Measurements from ENCODE around the gene GALNTL6. TPM values are rescaled to one million over a fixed set of nuclear protein-coding genes. Genes with fewer than 3 reads are reported as not detected.

Gene GALNTL6
- total and polyA plus RNA-seq, 7 experiments from 2014 or later = not detected

DNA sequence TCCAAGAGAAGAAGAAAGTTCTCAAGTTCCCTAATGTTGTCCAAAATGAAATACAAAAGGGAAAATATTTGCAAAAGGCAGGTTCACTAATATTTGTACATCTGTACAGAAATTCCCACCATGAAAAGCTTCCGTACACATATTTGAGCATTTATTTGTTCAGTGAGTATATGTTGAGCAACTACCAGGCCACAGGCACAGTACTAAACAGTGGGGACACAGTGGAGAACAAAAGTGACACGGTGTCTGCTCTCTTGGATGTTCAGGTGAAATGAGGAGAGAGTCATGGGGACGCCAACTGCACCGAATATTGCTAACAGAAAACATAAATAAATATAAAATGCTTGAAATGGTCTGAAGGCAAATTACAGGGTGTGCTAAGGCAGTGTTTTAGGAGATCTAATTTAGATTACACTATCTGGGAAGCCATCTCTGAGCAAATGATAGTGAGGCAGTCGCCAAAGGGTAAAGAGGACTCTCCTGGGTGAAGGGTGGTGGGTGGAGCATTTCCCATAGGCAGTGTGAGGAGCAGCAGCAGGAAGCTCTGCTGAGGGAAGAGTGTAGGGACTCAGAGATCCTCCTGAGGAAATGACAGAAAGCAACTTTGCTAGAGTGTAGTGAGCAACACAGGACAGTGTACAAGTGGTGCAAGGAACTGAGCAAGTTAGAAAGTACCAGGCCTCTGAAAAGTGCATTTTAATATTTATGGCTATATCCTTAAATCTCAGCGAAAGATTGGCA lies 375.2 kb downstream of the GALNTL6 start:
- Histone ChIP-seq H3K27ac (ENCODE audit: low read depth, low read length) (no peak overlapping the region), H3K4me1 (ENCODE audit: control insufficient read depth in 2 of 2, insufficient read depth in 2 of 2, low read length in 2 of 2) (no peaks in the 10 kb centered on the region), H3K9me3 (ENCODE audit: control insufficient read depth in 2 of 3, low read length in 3 of 3) (no peaks in the 10 kb centered on the region), H3K36me3 (ENCODE audit: control insufficient read depth in 2 of 3, insufficient read depth in 3 of 3, low read length in 3 of 3) (no peaks in the 10 kb centered on the region), H3K27me3 (ENCODE audit: control insufficient read depth in 2 of 2, insufficient read depth in 2 of 2, low read length in 2 of 2) (no peaks in the 10 kb centered on the region), H3K4me3 (ENCODE audit: low read length) (no peak overlapping the region)
- Mint-ChIP-seq H3K4me1 (no peaks in the 10 kb centered on the region), H3K27me3 (no peaks in the 10 kb centered on the region), H3K4me3 (no peak overlapping the region), H3K9me3 (peaks cover 0 to 13% (median 1%) of the 10 kb centered on the region in 11 donors), H3K36me3 (no peaks in the 10 kb centered on the region), H3K27ac (no peak overlapping the region)
- intact Hi-C loops (cut with micrococcal nuclease) = no loop called here
- CTCF ChIA-PET = no interaction called here
- ATAC-seq (no peak), DNase-seq (no peak)
- POLR2A ChIA-PET = no interaction called here

- POLR2A ChIA-PET = no interaction called here
- no peaks in the 10 kb centered on the region for H3K27me3 Mint-ChIP-seq
- H3K9me3 ChIP-seq (ENCODE audit: control insufficient read depth in 2 of 3, low read length in 3 of 3) = no peaks in the 10 kb centered on the region
- no peaks in the 10 kb centered on the region for H3K4me1 Mint-ChIP-seq
- H3K4me3 ChIP-seq (ENCODE audit: low read length) = no peak overlapping the region
- no peak overlapping the region for H3K4me3 Mint-ChIP-seq
- no peaks in the 10 kb centered on the region for H3K27me3 ChIP-seq (ENCODE audit: control insufficient read depth in 2 of 2, insufficient read depth in 2 of 2, low read length in 2 of 2)
- DNase-seq = no peak
- no peaks in the 10 kb centered on the region for H3K4me1 ChIP-seq (ENCODE audit: control insufficient read depth in 2 of 2, insufficient read depth in 2 of 2, low read length in 2 of 2)
- H3K36me3 ChIP-seq (ENCODE audit: control insufficient read depth in 2 of 3, insufficient read depth in 3 of 3, low read length in 3 of 3) = no peaks in the 10 kb centered on the region
- no peak overlapping the region for H3K27ac ChIP-seq (ENCODE audit: low read depth, low read length)
- peaks cover 0 to 19% (median 7%) of the 10 kb centered on the region in 11 donors for H3K9me3 Mint-ChIP-seq
- intact Hi-C loops (cut with micrococcal nuclease) = no loop called here
- CTCF ChIA-PET = no interaction called here
- no peak for ATAC-seq
- H3K27ac Mint-ChIP-seq = no peak overlapping the region
- H3K36me3 Mint-ChIP-seq = peaks cover 0 to 4% (median 0%) of the 10 kb centered on the region in 5 donors
These were observed 389.4 kb downstream of the GALNTL6 start for GRCh38 chr4:172202480-172203076.

DNA sequence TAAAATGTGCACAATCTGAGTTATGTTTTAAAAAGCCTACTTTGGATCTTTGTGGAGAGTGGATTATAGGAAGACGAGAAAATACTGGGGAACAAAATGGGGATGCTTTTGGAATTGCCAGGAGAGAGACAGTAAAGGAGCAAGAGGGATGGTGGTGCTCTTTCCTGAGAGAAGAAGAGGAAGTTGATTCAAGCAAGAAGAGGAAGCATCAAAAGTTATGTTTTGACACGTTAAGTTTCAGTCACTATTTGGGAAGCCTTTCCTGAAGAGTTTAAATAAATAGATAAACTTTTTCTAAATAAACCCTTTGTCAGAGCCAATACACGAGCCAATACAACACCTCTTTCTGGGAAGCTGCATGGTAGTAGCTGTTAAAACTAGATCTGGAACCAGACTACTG lies 394.1 kb downstream of the GALNTL6 start:
- no peaks in the 10 kb centered on the region for H3K36me3 ChIP-seq (ENCODE audit: control insufficient read depth in 2 of 3, insufficient read depth in 3 of 3, low read length in 3 of 3)
- Mint-ChIP-seq H3K27ac (no peak overlapping the region), H3K4me1 (no peaks in the 10 kb centered on the region), H3K36me3 (peaks cover 0 to 4% (median 0%) of the 10 kb centered on the region in 5 donors), H3K27me3 (no peaks in the 10 kb centered on the region), H3K9me3 (peaks cover 0 to 15% (median 5%) of the 10 kb centered on the region in 11 donors), H3K4me3 (no peak overlapping the region)
- no peaks in the 10 kb centered on the region for H3K4me1 ChIP-seq (ENCODE audit: control insufficient read depth in 2 of 2, insufficient read depth in 2 of 2, low read length in 2 of 2)
- no peak for DNase-seq
- ChIA-PET POLR2A (no interaction called here), CTCF (no interaction called here)
- no peak overlapping the region for H3K4me3 ChIP-seq (ENCODE audit: low read length)
- H3K27me3 ChIP-seq (ENCODE audit: control insufficient read depth in 2 of 2, insufficient read depth in 2 of 2, low read length in 2 of 2) = no peaks in the 10 kb centered on the region
- intact Hi-C loops (cut with micrococcal nuclease) = no loop called here
- no peak overlapping the region for H3K27ac ChIP-seq (ENCODE audit: low read depth, low read length)
- ATAC-seq = no peak
- H3K9me3 ChIP-seq (ENCODE audit: control insufficient read depth in 2 of 3, low read length in 3 of 3) = no peaks in the 10 kb centered on the region

GRCh38 chr4:172207886-172208285 lies 394.7 kb downstream of the GALNTL6 start:
- no peak overlapping the region for H3K4me3 ChIP-seq (ENCODE audit: low read length)
- ATAC-seq = no peak
- Mint-ChIP-seq H3K27me3 (no peaks in the 10 kb centered on the region), H3K27ac (no peak overlapping the region), H3K36me3 (peaks cover 0 to 4% (median 0%) of the 10 kb centered on the region in 5 donors), H3K9me3 (peaks cover 0 to 15% (median 5%) of the 10 kb centered on the region in 11 donors), H3K4me1 (no peaks in the 10 kb centered on the region), H3K4me3 (no peak overlapping the region)
- ChIA-PET POLR2A (no interaction called here), CTCF (no interaction called here)
- no peak for DNase-seq
- no peaks in the 10 kb centered on the region for H3K27me3 ChIP-seq (ENCODE audit: control insufficient read depth in 2 of 2, insufficient read depth in 2 of 2, low read length in 2 of 2)
- no peaks in the 10 kb centered on the region for H3K36me3 ChIP-seq (ENCODE audit: control insufficient read depth in 2 of 3, insufficient read depth in 3 of 3, low read length in 3 of 3)
- H3K4me1 ChIP-seq (ENCODE audit: control insufficient read depth in 2 of 2, insufficient read depth in 2 of 2, low read length in 2 of 2) = no peaks in the 10 kb centered on the region
- H3K27ac ChIP-seq (ENCODE audit: low read depth, low read length) = no peak overlapping the region
- intact Hi-C loops (cut with micrococcal nuclease) = no loop called here
- no peaks in the 10 kb centered on the region for H3K9me3 ChIP-seq (ENCODE audit: control insufficient read depth in 2 of 3, low read length in 3 of 3)

DNA sequence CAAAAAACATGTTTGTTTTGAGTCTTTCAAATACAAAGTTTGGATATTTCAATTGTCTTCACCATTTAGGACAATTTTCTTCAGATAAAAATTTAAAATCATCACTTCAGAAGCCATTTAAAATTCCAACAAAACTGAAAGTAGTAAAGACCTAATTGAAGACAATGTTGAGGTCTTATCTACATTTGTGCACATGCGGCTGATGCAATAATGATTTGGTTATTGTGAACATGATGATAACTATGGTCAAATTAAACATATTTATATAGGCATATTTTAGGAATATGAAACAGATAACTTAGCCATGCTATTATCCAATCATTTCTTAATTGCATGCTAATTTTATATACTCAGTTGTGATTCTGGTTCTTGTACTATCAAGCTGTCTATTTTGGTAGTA lies 407.5 kb downstream of the GALNTL6 start:
- intact Hi-C loops (cut with micrococcal nuclease) = no loop called here
- no peak overlapping the region for H3K4me3 ChIP-seq (ENCODE audit: low read length)
- H3K4me3 Mint-ChIP-seq = no peak overlapping the region
- DNase-seq = no peak
- no peaks in the 10 kb centered on the region for H3K36me3 ChIP-seq (ENCODE audit: control insufficient read depth in 2 of 3, insufficient read depth in 3 of 3, low read length in 3 of 3)
- H3K36me3 Mint-ChIP-seq = no peaks in the 10 kb centered on the region
- ATAC-seq = no peak
- no peaks in the 10 kb centered on the region for H3K9me3 ChIP-seq (ENCODE audit: control insufficient read depth in 2 of 3, low read length in 3 of 3)
- CTCF ChIA-PET = no interaction called here
- POLR2A ChIA-PET = no interaction called here
- H3K4me1 ChIP-seq (ENCODE audit: control insufficient read depth in 2 of 2, insufficient read depth in 2 of 2, low read length in 2 of 2) = no peaks in the 10 kb centered on the region
- H3K4me1 Mint-ChIP-seq = no peaks in the 10 kb centered on the region
- no peaks in the 10 kb centered on the region for H3K27me3 Mint-ChIP-seq
- H3K27me3 ChIP-seq (ENCODE audit: control insufficient read depth in 2 of 2, insufficient read depth in 2 of 2, low read length in 2 of 2) = no peaks in the 10 kb centered on the region
- H3K27ac ChIP-seq (ENCODE audit: low read depth, low read length) = no peak overlapping the region
- no peak overlapping the region for H3K27ac Mint-ChIP-seq
- H3K9me3 Mint-ChIP-seq = peaks cover 0 to 14% (median 0%) of the 10 kb centered on the region in 11 donors

- CTCF ChIA-PET = no interaction called here
- Histone ChIP-seq H3K36me3 (ENCODE audit: control insufficient read depth in 2 of 3, insufficient read depth in 3 of 3, low read length in 3 of 3) (no peaks in the 10 kb centered on the region), H3K9me3 (ENCODE audit: control insufficient read depth in 2 of 3, low read length in 3 of 3) (no peaks in the 10 kb centered on the region), H3K27me3 (ENCODE audit: control insufficient read depth in 2 of 2, insufficient read depth in 2 of 2, low read length in 2 of 2) (no peaks in the 10 kb centered on the region), H3K27ac (ENCODE audit: low read depth, low read length) (no peak overlapping the region), H3K4me1 (ENCODE audit: control insufficient read depth in 2 of 2, insufficient read depth in 2 of 2, low read length in 2 of 2) (no peaks in the 10 kb centered on the region), H3K4me3 (ENCODE audit: low read length) (no peak overlapping the region)
- no peaks in the 10 kb centered on the region for H3K27me3 Mint-ChIP-seq
- intact Hi-C loops (cut with micrococcal nuclease) = no loop called here
- H3K36me3 Mint-ChIP-seq = no peaks in the 10 kb centered on the region
- peaks cover 0 to 6% (median 0%) of the 10 kb centered on the region in 11 donors for H3K9me3 Mint-ChIP-seq
- no peaks in the 10 kb centered on the region for H3K4me1 Mint-ChIP-seq
- no peak for DNase-seq
- ATAC-seq = no peak
- POLR2A ChIA-PET = no interaction called here
- no peak overlapping the region for H3K4me3 Mint-ChIP-seq
- H3K27ac Mint-ChIP-seq = no peak overlapping the region
These were observed 412.3 kb downstream of the GALNTL6 start for GRCh38 chr4:172225457-172225856.

GRCh38 chr4:172232966-172233365 lies 419.8 kb downstream of the GALNTL6 start:
- Mint-ChIP-seq H3K36me3 (no peaks in the 10 kb centered on the region), H3K27me3 (no peaks in the 10 kb centered on the region), H3K9me3 (peaks cover 0 to 5% (median 0%) of the 10 kb centered on the region in 11 donors), H3K4me3 (no peak overlapping the region), H3K27ac (no peak overlapping the region), H3K4me1 (peaks cover 0 to 2% (median 0%) of the 10 kb centered on the region in 7 donors)
- no peak for ATAC-seq
- POLR2A ChIA-PET = no interaction called here
- no peak overlapping the region for H3K4me3 ChIP-seq (ENCODE audit: low read length)
- no peaks in the 10 kb centered on the region for H3K4me1 ChIP-seq (ENCODE audit: control insufficient read depth in 2 of 2, insufficient read depth in 2 of 2, low read length in 2 of 2)
- DNase-seq = no peak
- CTCF ChIA-PET = interaction anchor here (0.6 kb wide), 1 partner anchor 287 kb away, joined by 3 read pairs; no protein-coding TSS in a partner anchor
- no peak overlapping the region for H3K27ac ChIP-seq (ENCODE audit: low read depth, low read length)
- no peaks in the 10 kb centered on the region for H3K27me3 ChIP-seq (ENCODE audit: control insufficient read depth in 2 of 2, insufficient read depth in 2 of 2, low read length in 2 of 2)
- intact Hi-C loops (cut with micrococcal nuclease) = no loop called here
- no peaks in the 10 kb centered on the region for H3K36me3 ChIP-seq (ENCODE audit: control insufficient read depth in 2 of 3, insufficient read depth in 3 of 3, low read length in 3 of 3)
- no peaks in the 10 kb centered on the region for H3K9me3 ChIP-seq (ENCODE audit: control insufficient read depth in 2 of 3, low read length in 3 of 3)

Measured in naive thymus-derived CD4-positive, alpha-beta T cell (primary cell).